ENCODE results near the gene LZTR1.

- TF ChIP-seq USF2 (IDR thresholded peaks at IDR 0.05; ENCODE audit: low read length) (no peak), YY1 (IDR thresholded peaks at IDR 0.05; ENCODE audit: low read depth, low read length) (no peak), RAD21 (IDR thresholded peaks at IDR 0.05 in 1 of 2, conservative IDR thresholded peaks at IDR 0.05 in 1 of 2; ENCODE audit: low read depth in 2 of 2, low read length in 2 of 2) (no peak), EZH2 (IDR thresholded peaks at IDR 0.05; ENCODE audit: low read depth, low read length, severe bottlenecking) (no peak), TAF1 (IDR thresholded peaks at IDR 0.05; ENCODE audit: low read depth, low read length) (no peak), RFX5 (IDR thresholded peaks at IDR 0.05; ENCODE audit: borderline replicate concordance, low read depth, low read length) (no peak), ZNF274 (IDR thresholded peaks at IDR 0.05; ENCODE audit: borderline replicate concordance, extremely low read depth, low read length) (no peak), NRF1 (IDR thresholded peaks at IDR 0.05; ENCODE audit: low read depth, low read length) (no peak), CHD2 (IDR thresholded peaks at IDR 0.05; ENCODE audit: low read length) (no peak), BRCA1 (IDR thresholded peaks at IDR 0.05; ENCODE audit: low read depth, low read length) (no peak), POU5F1 (IDR thresholded peaks at IDR 0.05; ENCODE audit: low read depth, low read length) (no peak), CTCF (IDR thresholded peaks at IDR 0.05; ENCODE audit: control extremely low read depth in 1 of 3, insufficient read depth in 1 of 3, low read depth in 1 of 3, low read length in 3 of 3) (no peak)
These were observed 11.4 kb downstream of the LZTR1 start for GRCh38 chr22:20993304-20994127.
